Cardiac fibroblast (primary cell): ENCODE measurements around the gene MYO16.
A peak's percentile ranks its signal among the peaks of the same experiment; 100 is the strongest.
"Not testable (repeated sequence)": the region's sequence is repeated elsewhere in the genome, so short reads cannot be mapped to it uniquely, and the experiment has no call there.

ENCODE experiments used
- DNase-seq, 2 donors: peaks; one replicate each; pipeline versions ENCODE4 v3.0.0 to v3.0.0-alpha.2; 2010; ENCODE audit warnings: low read depth in 2 of 2
- H3K4me3 ChIP-seq, 2 donors: replicated peaks in 1 of 2; 1 replicate in 1 of 2; 2 replicates in 1 of 2; pipeline ENCODE4 v1.5.1; 2011; ENCODE audit warnings: low read depth in 2 of 2, low read length in 2 of 2, mild to moderate bottlenecking in 2 of 2, moderate library complexity in 1 of 2
- TF ChIP-seq, protein P1 (sequence below): IDR thresholded peaks from one replicate; pipeline ENCODE4 v1.5.1; 2011; ENCODE audit warnings: low read depth, mild to moderate bottlenecking, low read length, inconsistent platforms

MYO16 gene

DNA sequence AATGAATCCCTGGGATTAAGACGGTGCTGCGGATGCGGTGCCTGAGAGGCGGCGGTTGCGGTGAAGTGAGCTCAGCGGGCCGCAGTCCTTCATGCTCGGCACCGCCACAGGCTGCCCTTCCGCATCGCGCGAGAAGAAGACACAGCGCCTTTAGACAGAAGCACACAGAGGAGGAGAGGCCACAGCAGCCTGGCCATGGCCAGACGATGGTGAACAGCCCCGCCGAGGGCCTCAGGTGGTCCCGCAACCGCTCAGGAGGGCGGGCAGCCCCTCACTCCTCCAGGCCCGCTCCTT, 459.2 kb downstream of the MYO16 start:
- no peak overlapping the region for H3K4me3 ChIP-seq
- TF ChIP-seq, protein P1, sequence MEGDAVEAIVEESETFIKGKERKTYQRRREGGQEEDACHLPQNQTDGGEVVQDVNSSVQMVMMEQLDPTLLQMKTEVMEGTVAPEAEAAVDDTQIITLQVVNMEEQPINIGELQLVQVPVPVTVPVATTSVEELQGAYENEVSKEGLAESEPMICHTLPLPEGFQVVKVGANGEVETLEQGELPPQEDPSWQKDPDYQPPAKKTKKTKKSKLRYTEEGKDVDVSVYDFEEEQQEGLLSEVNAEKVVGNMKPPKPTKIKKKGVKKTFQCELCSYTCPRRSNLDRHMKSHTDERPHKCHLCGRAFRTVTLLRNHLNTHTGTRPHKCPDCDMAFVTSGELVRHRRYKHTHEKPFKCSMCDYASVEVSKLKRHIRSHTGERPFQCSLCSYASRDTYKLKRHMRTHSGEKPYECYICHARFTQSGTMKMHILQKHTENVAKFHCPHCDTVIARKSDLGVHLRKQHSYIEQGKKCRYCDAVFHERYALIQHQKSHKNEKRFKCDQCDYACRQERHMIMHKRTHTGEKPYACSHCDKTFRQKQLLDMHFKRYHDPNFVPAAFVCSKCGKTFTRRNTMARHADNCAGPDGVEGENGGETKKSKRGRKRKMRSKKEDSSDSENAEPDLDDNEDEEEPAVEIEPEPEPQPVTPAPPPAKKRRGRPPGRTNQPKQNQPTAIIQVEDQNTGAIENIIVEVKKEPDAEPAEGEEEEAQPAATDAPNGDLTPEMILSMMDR, result no peak
- DNase-seq, result no peak

DNA sequence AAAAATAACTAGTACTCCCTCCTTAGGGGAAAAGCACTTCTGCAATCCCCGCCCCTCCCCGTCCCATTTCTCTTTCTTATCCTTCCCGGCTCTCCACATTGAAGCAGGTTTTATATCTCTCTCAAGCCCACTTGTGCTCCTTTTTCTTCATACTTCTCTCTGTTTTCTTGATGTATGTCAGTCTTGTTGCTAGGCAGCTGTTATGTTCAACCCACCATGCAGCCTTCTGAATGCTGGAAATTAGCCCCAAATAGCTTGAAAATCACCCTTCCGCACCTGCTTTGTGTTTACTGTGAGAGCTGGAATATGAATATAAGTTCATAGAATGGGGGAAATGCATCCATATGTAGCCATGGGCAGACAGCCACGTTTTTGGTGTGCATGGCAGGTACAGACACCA, 461.4 kb downstream of the MYO16 start:
- no peak for DNase-seq
- TF ChIP-seq, protein P1, result no peak
- H3K4me3 ChIP-seq, result no peak overlapping the region

DNA sequence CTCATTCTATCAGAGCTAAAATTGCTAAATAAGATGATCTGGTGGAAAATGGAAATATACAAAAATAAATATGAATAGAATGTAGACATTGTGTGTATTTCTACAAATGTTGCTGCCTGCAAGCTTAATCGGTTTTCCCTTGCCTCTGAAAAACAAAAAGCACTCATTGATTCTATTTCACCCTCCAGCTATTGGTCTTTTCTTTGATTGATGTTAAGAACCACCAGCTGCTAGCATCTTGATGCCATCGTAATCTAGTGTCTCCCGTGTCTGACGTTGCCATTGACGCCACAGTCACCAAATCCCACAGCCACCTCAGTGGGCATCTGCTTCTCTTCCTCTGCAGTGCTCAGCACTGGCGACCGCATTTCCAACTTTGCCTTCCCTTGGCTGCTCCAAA, 461.8 kb downstream of the MYO16 start:
- TF ChIP-seq, protein P1, result no peak
- H3K4me3 ChIP-seq, result no peak overlapping the region
- DNase-seq, result no peak

DNA sequence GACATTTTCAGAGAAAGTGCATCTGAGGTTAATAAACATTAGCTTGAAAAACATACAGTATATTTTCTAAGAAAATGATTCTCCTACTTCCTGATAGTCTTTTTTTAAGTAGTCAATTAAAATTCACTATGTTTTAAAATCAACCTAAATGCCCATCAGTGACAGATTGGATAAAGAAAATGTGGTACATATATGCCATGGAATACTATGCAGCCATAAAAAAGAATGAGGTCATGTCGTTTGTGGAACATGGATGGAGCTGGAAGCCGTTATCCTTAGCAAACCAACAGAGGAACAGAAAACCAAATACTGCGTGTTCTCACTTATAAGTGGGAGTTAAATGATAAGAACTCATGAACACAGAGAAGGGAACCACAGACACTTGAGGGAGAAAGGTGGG, 462.8 kb downstream of the MYO16 start:
- not testable (repeated sequence) for H3K4me3 ChIP-seq, DNase-seq

DNA sequence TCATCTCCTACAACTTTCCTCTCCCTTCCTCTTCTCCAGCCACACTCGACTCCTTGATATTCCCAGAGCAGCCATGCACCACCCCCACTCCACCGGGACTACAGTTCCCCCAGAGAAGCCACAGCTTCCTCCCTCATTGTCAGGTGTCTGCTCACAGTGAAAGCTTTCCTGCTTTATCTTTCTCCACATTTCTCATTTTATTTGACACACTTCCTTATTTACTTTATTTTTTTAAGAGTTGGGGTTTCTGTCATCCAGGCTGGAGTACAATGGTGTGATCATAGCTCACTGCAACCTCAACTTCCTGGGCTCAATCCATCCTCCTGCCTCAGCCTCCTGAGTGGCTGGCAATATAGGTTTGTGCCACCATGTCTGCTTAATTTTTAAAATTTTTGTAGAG, 464.6 kb downstream of the MYO16 start:
- H3K4me3 ChIP-seq, result no peak overlapping the region
- TF ChIP-seq, protein P1, result no peak
- DNase-seq, result no peak

DNA sequence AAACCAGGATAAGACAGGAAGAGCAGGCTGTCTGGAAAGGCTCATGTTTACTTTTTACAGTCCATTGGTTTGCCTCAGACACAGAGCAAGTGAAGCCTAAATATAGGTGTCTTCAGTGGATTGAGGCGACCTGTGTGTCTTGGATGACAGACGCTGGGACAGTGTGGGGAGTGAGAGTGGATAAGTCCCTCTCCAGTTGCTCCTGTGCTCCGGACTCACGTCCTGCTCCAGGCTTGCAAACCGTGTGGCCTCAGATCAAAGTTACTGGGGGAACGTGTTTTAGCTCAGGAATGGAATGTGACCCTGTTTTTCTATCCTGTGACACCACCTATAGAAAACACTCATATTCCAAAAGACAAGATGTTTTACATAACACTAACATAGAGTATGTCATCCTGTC, 465.7 kb downstream of the MYO16 start:
- TF ChIP-seq, protein P1, result no peak
- no peak overlapping the region for H3K4me3 ChIP-seq
- DNase-seq, result no peak

DNA sequence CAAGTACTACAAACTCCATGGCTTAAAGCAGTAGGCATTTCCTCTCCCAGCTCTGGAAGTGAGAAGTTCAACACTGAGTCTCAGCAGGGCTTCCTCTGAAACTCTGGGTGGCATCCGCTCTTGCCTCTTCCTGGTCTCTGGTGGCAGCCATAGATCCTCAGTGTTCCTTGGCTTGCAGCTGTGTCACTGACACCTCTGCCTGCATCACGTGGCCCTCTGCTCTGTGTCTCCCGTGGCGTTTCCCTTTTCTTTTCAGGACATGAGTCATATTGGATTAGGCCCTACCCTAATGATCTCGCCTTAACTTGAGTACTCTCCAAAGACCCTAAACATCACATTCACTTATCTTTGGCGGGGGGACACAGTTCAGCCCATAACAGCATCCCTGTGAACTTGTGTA, 466.7 kb downstream of the MYO16 start:
- TF ChIP-seq, protein P1, result no peak
- DNase-seq, result peak in 1 of 2 donors; percentile 18

DNA sequence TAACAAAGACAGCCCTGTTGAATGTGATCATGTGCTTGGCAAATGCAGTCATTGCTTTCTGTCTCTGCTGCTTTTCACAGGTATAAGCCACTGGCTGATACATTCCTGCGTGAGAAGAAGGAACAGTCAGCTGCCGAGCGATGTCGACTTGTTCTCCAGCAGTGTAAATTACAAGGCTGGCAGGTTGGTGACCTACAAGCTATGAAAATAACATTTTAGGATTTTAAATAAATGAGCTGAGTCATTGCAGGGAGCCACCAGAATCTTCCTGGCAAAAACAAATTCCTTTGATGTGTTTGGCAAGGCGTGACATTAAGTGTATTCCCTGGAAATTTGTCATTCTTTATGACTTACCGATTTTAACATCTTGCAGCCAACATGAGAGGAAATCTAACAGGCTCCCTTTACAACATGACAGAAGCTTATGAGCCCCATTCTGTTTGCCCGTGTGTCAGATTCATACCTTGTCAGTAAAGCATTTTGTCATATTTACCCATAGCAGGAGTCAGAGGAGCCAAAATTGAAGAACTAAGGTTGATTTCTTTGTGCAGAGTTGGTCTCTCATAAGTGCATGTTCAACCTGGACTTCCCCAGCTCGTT, 471.4 kb downstream of the MYO16 start:
- TF ChIP-seq, protein P1, result no peak
- H3K4me3 ChIP-seq, result no peak overlapping the region
- DNase-seq, result no peak

More for the DNA sequence above, 466.7 kb downstream of the MYO16 start:
- no peak overlapping the region for H3K4me3 ChIP-seq
